HG03097 (cell line): Measurements from ENCODE around the gene CRISP2.
"Not testable (repeated sequence)": the region's sequence is repeated elsewhere in the genome, so short reads cannot be mapped to it uniquely, and the experiment has no call there.

ENCODE experiments used
- ATAC-seq: cut with Tn5 transposase; IDR thresholded peaks from one replicate; pipeline ENCODE4 v1.9.1; 2021; ENCODE audit not compliant: unreplicated experiment, low FRiP score

CRISP2 gene, protein sequence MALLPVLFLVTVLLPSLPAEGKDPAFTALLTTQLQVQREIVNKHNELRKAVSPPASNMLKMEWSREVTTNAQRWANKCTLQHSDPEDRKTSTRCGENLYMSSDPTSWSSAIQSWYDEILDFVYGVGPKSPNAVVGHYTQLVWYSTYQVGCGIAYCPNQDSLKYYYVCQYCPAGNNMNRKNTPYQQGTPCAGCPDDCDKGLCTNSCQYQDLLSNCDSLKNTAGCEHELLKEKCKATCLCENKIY

DNA sequence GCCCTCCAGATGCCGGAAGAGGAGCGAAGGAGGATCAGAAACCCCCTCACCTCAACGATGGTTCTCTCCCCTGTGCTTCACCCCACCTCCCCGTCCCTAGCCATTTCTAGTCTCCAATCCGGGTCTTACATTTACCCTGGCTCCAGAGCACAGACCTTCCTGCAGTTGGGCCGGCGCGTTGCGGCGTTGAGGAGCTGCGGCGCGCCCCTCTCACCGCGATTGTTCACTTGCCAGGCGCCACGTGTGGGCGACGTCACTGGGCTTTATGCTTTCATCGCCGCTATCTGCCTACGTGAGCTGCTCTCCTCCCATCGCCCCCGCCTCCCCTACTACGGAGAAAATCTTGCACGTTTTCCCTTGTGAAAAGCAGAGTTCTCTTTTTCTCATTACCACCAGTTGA lies at the start of gene CRISP2:
Gene CRISP2, minus strand, starts transcription at position 198 of the 400 bp plus-strand sequence. CDS start 4,347 bp downstream, outside the sequence.
- no peak for ATAC-seq

GRCh38 chr6:49744259-49744658 lies 30.9 kb upstream of the CRISP2 start, which contains the start of gene CRISP3:
Gene CRISP3 (minus strand): TSS chr6:49744388. CDS start chr6:49744367, 21 bp downstream.
- no peak for ATAC-seq

- no peak for ATAC-seq
Observed at GRCh38 chr6:49743429-49743828, 30.1 kb upstream of the CRISP2 start.

DNA sequence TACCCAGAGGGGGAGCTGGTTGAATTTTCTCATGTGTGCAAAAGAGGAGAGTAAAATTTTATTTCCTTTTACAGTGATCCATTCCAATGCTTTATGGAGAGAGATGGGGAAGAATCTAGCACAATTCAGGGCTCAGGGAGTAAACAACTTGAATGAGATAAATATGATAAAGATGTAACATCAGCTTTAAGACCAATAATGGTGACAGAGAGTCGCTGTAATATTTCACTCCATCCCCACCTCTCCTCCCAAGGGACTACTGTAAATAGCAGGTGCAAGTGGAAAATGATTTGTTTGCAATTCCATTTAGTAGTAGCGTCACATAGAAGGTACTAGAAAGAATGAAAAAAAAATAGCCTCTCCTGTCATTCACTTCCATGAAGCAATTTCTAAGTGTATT lies 26.1 kb upstream of the CRISP2 start:
- ATAC-seq = no peak

- no peak for ATAC-seq
Observed at GRCh38 chr6:49736017-49736508, 22.7 kb upstream of the CRISP2 start.

DNA sequence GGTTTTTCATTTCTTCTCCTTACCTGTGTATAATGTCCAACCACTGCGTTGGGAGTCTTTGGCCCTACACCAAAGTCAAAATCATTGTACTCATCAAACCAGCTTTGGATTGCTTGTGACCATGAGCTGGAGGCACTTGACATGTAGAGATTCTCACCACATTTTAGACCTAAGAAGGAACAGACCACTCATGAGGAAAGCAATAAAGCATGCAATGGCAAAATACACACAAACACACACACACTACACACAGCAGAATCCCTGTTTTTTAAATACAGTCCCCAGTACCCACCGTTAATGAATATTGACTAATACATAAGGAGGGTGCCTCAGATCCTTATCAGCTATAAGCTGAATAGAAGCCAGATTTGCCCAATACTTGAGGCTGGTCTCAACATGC lies 20.3 kb upstream of the CRISP2 start:
- ATAC-seq = no peak

- ATAC-seq = no peak
Observed at GRCh38 chr6:49732781-49733180, 19.4 kb upstream of the CRISP2 start.

DNA sequence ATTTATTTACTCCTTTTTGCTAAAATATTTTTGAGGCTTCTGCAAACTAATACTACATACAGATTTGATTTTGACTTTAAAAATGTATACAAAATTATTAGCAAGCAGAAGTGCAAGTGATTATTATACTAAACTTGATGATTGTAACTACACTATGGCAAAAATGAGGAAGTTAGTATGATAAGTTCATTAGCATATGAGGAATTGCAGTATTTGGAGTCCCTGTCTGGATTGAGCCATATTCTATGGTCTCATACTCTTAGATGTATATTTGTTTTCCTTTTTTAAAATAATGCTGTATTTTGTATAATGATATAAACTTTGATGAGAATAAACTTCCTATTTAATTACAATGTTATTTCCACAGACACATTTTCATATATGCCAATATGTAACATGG lies 16.9 kb upstream of the CRISP2 start:
- ATAC-seq = no peak

GRCh38 chr6:49723917-49724316 lies 10.6 kb upstream of the CRISP2 start:
- ATAC-seq = not testable (repeated sequence)

DNA sequence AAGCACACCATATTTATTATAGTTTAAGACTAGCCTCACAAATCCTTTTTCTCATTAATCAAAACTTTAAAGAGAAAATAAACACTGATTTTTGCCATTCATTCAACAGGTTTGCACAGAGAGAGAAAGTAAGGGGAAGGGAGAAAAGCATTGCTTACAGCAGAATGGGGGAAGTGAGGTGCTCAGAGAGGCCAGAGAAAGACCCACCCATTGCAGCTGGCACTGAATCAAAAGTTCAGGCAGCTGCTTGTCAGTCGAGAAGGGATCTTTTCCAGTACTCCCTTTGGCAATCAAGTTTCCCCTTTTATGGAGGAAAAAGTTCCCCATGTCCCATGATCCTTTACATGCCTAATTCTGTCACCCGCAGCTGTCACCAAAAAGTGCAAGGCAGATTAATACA lies 8.0 kb upstream of the CRISP2 start:
- no peak for ATAC-seq

DNA sequence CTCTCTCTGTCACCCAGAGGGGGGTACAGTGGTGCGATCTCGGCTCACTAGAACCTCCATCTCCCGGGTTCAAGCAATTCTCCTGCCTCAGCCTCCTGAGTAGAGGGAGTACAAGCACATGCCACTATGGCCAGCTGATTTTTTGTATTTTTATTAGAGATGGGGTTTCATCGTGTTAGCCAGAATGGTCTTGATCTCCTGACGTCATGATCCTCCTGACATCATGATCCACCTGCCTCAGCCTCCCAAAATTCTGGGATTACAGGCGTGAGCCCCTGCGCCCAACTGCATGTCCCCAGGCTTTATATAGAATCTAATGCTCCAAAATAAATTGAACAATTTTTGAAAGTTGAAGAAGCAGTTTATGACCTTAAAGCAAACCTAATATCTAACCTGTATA lies 7.0 kb upstream of the CRISP2 start:
- no peak for ATAC-seq

- ATAC-seq = no peak
Observed at GRCh38 chr6:49698478-49698877, 14.9 kb downstream of the CRISP2 start.

GRCh38 chr6:49693512-49693911 lies 19.8 kb downstream of the CRISP2 start:
- no peak for ATAC-seq

DNA sequence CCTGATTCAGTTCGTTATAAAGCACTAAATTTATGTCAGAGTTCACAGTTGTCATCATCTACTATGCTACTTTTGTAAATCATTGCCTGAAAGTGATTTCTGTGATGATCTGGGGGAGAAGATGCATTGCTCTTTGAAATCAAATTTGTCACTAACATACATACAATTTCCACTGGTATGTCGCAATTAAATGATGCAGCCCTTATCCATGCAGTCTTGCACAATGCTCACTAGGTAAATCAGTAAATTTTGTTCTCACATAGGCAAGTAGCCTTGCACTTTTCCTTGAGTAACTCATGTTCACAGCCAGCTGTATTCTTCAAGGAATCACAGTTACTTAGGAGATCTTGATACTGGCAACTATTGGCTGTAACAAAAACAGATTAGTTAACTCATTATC lies 20.8 kb downstream of the CRISP2 start:
- no peak for ATAC-seq

DNA sequence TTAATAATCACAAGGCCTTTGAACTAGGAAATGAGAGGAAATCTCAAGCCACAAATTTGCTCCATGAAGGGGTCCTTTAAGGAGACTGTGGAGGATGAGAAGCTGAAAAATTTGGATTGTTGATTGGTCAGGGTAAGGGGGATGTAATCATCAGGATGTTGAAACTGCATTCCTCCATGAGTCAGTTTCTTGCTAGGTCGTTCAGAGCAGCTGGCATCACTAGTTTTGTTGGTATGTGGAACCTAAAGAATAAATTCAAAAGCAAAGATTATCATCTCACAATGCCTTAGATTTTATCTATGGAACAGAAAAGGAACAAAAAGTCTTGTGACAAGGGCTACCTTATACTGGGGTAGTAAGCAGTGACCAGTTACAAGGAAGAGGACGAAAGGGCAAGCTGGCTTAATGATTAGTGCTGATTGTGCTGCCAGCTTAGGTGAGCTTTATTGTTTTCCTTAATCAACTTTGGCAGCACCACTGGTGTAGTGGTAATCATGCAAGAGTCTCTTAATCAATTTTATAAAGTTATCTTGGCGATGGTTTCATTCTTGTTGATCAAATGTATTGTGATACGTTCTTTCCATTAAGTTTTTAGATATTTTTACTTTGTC lies 36.6 kb downstream of the CRISP2 start:
- ATAC-seq = no peak

GRCh38 chr6:49675816-49676215 lies 37.5 kb downstream of the CRISP2 start:
- no peak for ATAC-seq

GRCh38 chr6:49668083-49668511 lies 45.2 kb downstream of the CRISP2 start:
- no peak for ATAC-seq

- no peak for ATAC-seq
Observed at GRCh38 chr6:49666930-49667757, 46.2 kb downstream of the CRISP2 start.

DNA sequence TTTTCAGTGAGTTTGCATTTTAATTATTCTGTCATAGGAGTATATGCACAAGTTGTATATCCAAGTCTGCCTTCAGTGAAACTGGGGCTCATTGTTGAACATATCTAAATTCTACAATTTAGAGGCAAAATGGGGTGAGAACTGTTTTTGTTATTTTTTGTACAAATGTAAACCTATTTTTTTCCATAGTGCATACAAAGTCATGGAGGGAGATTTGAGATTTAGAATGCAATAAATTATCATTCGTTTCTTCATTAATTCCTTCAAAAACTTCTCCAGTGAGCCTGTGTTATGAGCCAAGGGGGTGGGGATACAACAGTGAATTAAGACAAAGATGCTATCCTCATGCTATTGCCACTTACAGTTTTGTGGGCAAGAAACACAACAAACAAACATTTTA lies 46.9 kb downstream of the CRISP2 start:
- no peak for ATAC-seq

DNA sequence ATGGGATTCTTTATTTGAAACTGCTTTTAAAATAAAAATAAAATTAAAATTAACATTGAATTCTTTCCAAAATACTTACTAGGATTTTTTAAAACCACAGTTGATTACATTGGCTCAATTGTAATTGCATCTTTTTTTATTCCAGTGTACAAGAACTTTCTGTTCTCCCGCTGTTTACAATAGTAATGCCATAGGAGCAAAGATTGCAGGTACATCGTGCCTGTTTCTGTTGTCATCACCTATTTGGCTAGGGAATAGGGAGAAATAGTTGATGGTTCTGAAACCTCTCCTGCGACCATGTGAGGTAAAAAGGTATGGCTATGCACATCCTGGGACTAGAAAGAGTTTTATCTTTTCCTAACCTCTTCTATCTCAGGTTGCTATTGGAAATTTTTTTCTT lies 48.5 kb downstream of the CRISP2 start:
- no peak for ATAC-seq

DNA sequence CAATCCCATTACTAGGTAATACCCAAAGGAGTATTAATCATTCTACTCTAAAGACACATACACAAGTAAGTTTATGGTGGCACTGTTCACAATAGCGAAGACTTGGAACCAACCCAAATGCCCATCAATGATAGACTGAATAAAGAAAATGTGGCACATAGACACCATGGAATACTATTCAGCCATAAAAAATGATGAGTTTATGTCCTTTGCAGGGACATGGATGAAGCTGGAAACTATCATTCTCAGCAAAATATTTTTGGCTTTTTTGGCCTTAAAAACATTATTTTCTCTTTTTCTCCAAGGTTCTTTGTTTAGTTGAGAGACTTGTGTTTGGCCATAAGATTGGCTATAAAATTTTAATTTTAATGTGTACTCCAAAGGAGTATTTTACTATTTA lies 49.3 kb downstream of the CRISP2 start:
- ATAC-seq = not testable (repeated sequence)
